SK-N-MC (cell line): ENCODE results near the gene PUS7.

Experiments
- DNase-seq: peaks from one replicate; pipeline ENCODE4 v3.0.0-alpha.2; 2011; ENCODE audit warnings: low read depth, low spot score
- H3K27ac ChIP-seq: fragments of 200-600 bp; sonication (generic); 2 replicates; pipeline ENCODE4 v1.5.1; 2016; ENCODE audit warnings: mixed run types
- H3K36me3 ChIP-seq: fragments of 200-600 bp; sonication (generic); 2 replicates; pipeline ENCODE4 v1.6.1; 2017; ENCODE audit warnings: antibody characterized with exemption, low read length, mixed read lengths; ENCODE audit not compliant: insufficient read depth
- H3K4me3 ChIP-seq: fragments of 200-600 bp; sonication (generic); 2 replicates; pipeline ENCODE4 v1.5.1; 2016
- H3K9ac ChIP-seq: fragments of 200-600 bp; sonication (generic); 2 replicates; pipeline ENCODE4 v1.8.0; 2017; ENCODE audit warnings: mixed run types, mixed read lengths; ENCODE audit not compliant: insufficient read length
- H3K9me3 ChIP-seq: fragments of 200-600 bp; sonication (generic); 2 replicates; pipeline ENCODE4 v1.6.1; 2017; ENCODE audit warnings: low read depth, mild to moderate bottlenecking, antibody characterized with exemption, low read length, moderate library complexity, mixed read lengths
- EZH2 ChIP-seq: fragments of 200-600 bp; sonication (generic); IDR thresholded peaks from one replicate; pipeline ENCODE4 v1.6.1; 2017; ENCODE audit warnings: antibody characterized with exemption
- FOXP2 ChIP-seq: optimal IDR thresholded peaks from 2 replicates; pipeline ENCODE3; 2011; ENCODE audit warnings: mild to moderate bottlenecking, moderate library complexity; ENCODE audit not compliant: insufficient read depth; ENCODE audit errors: extremely low read length, control extremely low read depth
- POLR2AphosphoS5 ChIP-seq: IDR thresholded peaks from 2 replicates; pipeline ENCODE4 v1.6.1; 2012; ENCODE audit warnings: mild to moderate bottlenecking, low read depth, low read length, borderline replicate concordance

Gene PUS7

DNA sequence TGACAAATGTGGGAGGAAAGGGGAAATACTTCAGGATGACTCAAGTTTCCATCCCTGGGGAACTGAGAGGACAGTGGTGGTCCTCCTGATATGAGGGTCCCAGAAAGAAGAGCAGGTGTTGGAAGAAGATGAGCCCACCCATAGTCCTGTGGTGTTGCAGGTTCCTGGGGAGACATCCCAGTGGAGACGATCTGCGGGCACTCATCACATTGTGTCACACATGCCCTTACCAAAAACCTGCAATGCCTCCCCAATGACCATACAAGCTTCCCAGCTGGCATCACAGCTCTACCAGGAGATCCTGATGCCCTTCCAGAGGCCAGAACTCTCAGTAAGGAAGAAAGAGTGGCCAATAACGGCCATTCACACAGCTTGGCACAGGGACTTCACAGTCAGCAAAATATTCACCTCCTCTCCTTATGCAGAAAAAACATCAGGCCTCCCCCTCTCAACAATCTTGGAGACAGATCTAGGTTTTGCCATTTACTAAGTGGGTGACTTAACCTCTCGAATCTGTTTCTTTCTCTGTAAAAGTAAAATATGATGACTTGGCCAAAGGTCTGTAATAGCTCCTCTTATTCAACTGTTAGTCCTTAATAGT, 9.0 kb downstream of the PUS7 start:
- H3K9me3 ChIP-seq: 0 out of 2 replicates have a peak, but pooled peaks cover 6% of the 10 kb centered on the region
- no peak overlapping the region for H3K9ac ChIP-seq
- no peak for DNase-seq
- no peak overlapping the region for H3K4me3 ChIP-seq
- no peak for TF ChIP-seq EZH2
- no peak for TF ChIP-seq POLR2AphosphoS5
- H3K36me3 ChIP-seq: peaks cover 48% of the 10 kb centered on the region
- no peak overlapping the region for H3K27ac ChIP-seq

- TF ChIP-seq POLR2AphosphoS5 (no peak), EZH2 (no peak), FOXP2 (no peak)
- Histone ChIP-seq H3K4me3 (no peak overlapping the region), H3K27ac (peak overlapping the region; percentile 42; the same call in 1 of the 2 replicates), H3K9me3 (0 out of 2 replicates have a peak, but pooled peaks cover 6% of the 10 kb centered on the region), H3K36me3 (peaks cover 46% of the 10 kb centered on the region), H3K9ac (no peak overlapping the region)
- no peak for DNase-seq
These were observed 9.7 kb downstream of the PUS7 start for GRCh38 chr7:105512415-105512814.

- TF ChIP-seq FOXP2 (no peak), EZH2 (no peak), POLR2AphosphoS5 (no peak)
- Histone ChIP-seq H3K9ac (no peak overlapping the region), H3K36me3 (peaks cover 65% of the 10 kb centered on the region), H3K4me3 (no peak overlapping the region), H3K27ac (no peak overlapping the region), H3K9me3 (no peaks in the 10 kb centered on the region)
- no peak for DNase-seq
These were observed 19.9 kb downstream of the PUS7 start for GRCh38 chr7:105502173-105502572.

- no peaks in the 10 kb centered on the region for H3K9me3 ChIP-seq
- H3K9ac ChIP-seq: no peak overlapping the region
- no peak for DNase-seq
- H3K4me3 ChIP-seq: no peak overlapping the region
- H3K36me3 ChIP-seq: peaks cover 47% of the 10 kb centered on the region
- TF ChIP-seq FOXP2 (no peak), POLR2AphosphoS5 (no peak), EZH2 (no peak)
- no peak overlapping the region for H3K27ac ChIP-seq
These were observed 25.1 kb downstream of the PUS7 start for GRCh38 chr7:105497016-105497415.

GRCh38 chr7:105496521-105496920, 25.6 kb downstream of the PUS7 start:
- no peak for DNase-seq
- no peak for TF ChIP-seq EZH2
- no peak for TF ChIP-seq FOXP2
- TF ChIP-seq POLR2AphosphoS5: no peak
- peak overlapping the region; percentile 7; the same call in 1 of the 2 replicates for H3K27ac ChIP-seq
- H3K9me3 ChIP-seq: no peaks in the 10 kb centered on the region
- no peak overlapping the region for H3K9ac ChIP-seq
- H3K4me3 ChIP-seq: no peak overlapping the region
- peaks cover 45% of the 10 kb centered on the region for H3K36me3 ChIP-seq

- no peak for DNase-seq
- Histone ChIP-seq H3K36me3 (peaks cover 27% of the 10 kb centered on the region), H3K9ac (no peak overlapping the region), H3K9me3 (no peaks in the 10 kb centered on the region), H3K27ac (no peak overlapping the region), H3K4me3 (no peak overlapping the region)
- TF ChIP-seq FOXP2 (no peak), EZH2 (no peak), POLR2AphosphoS5 (no peak)
These were observed 28.2 kb downstream of the PUS7 start for GRCh38 chr7:105493923-105494315.

- Histone ChIP-seq H3K27ac (no peak overlapping the region), H3K4me3 (no peak overlapping the region), H3K9me3 (no peaks in the 10 kb centered on the region), H3K9ac (no peak overlapping the region), H3K36me3 (peaks cover 27% of the 10 kb centered on the region)
- no peak for DNase-seq
- no peak for TF ChIP-seq POLR2AphosphoS5
- TF ChIP-seq EZH2: no peak
- no peak for TF ChIP-seq FOXP2
These were observed 28.7 kb downstream of the PUS7 start for GRCh38 chr7:105493196-105493922.

DNA sequence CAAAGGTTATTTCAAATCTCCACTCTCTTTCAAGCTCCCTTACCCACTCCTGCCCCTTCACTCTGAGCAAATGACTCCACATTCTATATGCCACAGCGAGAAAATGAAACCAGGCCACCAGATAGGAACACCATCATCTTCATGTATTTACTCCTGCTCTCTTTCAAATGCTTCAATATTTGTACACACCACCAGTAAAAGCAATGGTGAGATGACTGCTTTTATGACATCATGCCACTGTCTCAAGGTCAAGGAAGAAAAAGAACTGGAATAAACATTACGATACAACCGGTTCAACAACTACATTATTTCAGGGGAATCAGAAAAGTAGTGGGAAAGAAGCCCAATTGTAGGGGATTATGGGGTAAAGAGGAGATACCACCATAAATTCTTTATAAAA, 32.7 kb downstream of the PUS7 start:
- Histone ChIP-seq H3K36me3 (peaks cover 40% of the 10 kb centered on the region), H3K9me3 (no peaks in the 10 kb centered on the region), H3K27ac (no peak overlapping the region), H3K4me3 (no peak overlapping the region), H3K9ac (no peak overlapping the region)
- no peak for TF ChIP-seq POLR2AphosphoS5
- no peak for TF ChIP-seq EZH2
- TF ChIP-seq FOXP2: no peak
- DNase-seq: no peak
